GM18498 (cell line): Measurements from ENCODE around the gene HOXB7.

ENCODE experiments used
- ATAC-seq: cut with Tn5 transposase; IDR thresholded peaks from one replicate; pipeline ENCODE4 v1.9.1; 2021; ENCODE audit warnings: mild to moderate bottlenecking, moderate library complexity; ENCODE audit not compliant: unreplicated experiment

HOXB7 gene

DNA sequence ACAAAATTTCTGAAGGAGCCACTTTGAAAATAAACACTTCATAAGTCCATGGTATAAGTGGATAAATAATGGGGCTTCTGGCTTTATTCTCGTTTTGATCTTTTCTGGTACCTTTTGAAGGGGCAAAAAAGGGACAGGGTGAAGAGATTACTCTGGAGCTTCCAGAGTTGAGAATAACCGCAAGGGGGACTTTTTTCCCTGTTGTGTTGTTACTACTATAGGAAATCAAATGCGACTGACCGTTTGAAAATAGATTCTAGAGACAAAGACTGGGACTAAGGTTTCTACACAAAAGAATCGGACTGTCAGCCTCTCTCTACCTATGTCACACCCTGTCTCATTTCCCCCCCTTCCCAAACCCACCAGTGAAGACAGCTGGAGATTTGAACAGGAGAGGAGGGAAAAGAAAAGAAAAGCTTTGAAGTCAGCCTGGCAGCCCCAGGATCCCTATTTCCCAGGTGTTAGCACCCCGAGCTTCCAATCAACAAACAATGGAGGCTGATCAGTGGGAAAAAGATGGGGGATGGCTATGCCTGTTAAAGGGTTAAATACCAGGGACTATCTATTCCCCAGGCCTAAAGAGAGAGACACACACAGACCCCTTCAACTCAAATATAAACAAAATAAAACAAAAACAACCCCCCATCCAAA, 41.0 kb downstream of the HOXB7 start:
- ATAC-seq: no peak

GRCh38 chr17:48569240-48569582, 41.6 kb downstream of the HOXB7 start:
- ATAC-seq: no peak

DNA sequence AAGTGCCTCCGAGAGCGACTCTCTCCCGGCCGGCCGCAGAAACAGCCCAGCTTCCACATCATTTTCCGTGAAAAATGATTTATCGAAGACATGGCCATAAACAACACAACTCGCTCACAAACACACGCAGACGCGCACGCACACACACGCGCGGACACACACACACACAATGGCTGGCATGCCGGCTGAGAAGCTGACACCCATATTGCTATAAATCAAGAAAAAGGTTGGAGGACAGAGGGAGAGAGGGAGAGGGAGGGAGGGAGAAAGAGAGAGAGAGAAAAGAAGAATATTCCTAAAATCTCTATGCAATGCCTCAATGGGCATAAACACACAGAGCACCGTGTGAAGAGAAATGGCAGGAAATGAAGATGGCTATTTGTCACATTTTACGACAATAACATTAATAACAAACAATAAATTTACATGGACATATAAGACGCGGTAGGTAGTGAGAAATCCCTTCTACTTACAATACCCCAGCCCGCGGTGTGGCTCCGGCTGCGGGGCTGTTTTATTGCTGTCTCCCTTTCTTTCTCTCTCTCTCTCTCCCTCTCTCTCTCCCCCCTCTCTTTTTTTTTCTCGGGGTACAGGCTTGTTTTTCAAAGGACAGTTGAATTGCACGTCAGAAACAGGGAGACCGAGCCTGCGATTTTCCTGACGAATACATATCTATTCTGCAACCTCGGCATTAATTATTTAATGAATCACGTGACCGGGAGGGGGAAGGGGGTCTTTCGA, 42.1 kb downstream of the HOXB7 start:
- no peak for ATAC-seq

DNA sequence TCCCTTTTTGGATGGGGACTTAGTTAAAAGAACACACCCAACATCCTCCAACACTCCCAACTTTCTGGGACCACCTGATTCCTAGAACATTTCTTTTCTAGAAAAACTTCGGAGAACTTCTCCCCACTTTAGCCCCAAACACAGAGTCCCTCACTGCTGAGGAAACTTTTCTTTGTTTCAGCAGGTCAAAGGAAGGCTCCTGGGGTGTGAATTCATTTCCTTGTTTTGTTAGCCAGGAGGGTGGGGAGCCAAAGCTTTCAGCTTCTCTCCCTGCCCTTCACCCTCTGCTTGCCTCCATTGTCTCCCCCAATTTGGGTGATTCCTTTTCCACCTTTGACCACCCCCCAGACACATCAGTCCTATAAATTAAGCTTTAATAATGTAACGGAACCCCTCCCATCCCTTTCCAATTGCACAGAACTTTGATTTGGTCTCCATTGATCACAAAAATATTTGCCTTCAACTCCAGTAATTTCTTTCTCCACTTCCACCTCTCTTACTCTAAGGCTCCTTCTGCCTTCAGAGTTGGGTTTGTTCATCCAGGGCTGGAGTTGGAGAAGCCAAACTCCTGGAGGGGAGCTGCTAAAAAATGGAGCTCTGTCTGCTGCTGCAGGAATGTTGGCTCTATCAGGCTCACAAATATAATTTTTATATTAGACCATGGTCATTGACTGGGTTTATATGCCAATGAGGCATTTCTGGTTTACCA, 43.0 kb downstream of the HOXB7 start:
- ATAC-seq: no peak

- ATAC-seq: no peak
Observed at GRCh38 chr17:48567209-48567608, 43.6 kb downstream of the HOXB7 start.

GRCh38 chr17:48566717-48567116, 44.1 kb downstream of the HOXB7 start:
- no peak for ATAC-seq

- no peak for ATAC-seq
Observed at GRCh38 chr17:48565925-48566710, 44.7 kb downstream of the HOXB7 start.

GRCh38 chr17:48565022-48565554, 45.7 kb downstream of the HOXB7 start:
- ATAC-seq: no peak

DNA sequence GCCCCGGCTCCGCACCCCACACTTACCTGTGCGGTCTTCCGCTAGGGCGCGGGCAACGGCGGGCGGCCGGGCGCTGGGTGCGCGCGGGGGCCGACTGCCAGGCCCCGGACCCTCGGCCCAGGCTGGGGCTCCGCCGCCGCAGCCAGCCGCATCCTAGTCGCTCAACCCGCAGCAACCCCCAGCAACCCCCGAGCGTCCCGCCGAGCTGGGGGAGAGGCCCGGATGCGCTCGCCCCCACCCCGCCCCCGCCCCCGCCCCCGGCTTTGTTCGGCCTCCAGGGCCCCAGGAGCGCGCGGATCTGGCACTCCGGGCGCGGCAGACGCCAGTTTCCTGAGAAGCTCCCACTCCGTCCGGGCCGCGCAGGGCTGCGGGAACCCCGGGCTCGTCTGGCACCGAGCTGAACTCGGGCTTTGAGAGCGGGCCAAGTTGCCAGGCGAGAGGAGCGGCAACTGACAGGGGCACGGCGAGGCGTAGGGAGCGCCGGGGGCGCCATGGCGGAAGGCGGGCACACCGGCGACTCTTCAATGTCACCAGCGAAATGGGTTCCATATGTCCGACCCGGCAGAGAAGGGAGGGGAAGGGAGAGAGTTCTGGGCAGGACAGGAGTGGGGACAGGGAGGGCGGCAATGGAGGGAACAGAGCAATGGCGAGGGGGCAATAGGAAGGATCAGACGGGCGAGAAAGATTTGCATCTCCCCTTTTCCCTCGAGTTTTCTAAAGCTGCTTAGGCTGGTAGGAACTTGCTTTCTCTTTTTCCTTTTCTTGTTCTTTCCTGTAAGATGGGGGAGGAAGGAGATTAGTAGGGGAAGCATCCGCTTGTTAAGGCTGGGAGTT, 46.4 kb downstream of the HOXB7 start:
- no peak for ATAC-seq

- ATAC-seq: no peak
Observed at GRCh38 chr17:48563867-48564187, 47.0 kb downstream of the HOXB7 start.

DNA sequence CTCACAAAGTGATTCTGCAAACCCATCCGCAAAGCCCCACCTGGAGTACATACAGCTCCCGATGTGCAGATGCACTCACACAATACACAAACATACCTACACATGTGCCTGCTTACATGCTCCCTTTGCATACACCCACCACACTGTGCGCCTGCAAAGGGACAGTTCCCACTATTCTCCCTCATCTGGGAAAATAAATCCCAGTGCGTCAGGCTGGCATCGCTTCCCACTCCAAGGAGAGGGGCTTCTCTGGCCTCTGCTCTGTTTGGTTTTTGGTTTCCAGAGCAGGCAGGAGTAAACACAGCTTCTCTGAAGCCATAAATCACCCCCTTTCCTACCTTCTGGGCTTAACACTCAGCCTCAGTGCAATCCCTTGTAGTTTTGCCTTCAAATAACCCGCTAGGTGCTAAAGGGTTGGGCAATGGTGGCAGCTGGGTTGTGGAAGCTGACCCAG, 47.4 kb downstream of the HOXB7 start:
- no peak for ATAC-seq

DNA sequence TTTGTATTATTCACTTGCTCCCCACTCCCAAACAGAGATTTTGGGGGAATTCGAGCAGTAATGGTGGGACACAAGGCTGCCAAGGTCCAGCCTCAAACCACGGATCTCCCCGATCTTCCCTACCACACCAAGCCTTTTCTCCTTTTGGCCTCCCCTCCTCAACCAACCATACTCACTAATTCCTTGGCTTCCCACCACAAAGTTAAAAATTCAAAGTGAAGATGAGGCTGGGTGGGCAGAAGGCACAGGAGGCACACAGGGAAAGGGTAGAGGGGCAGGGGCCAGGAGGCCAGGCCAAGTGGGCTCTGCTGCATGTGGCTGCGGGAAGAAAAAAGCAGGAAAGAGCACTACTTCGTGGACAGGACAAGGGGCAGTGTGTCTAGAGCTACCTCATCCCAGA, 47.9 kb downstream of the HOXB7 start:
- ATAC-seq: no peak

- ATAC-seq: peak; percentile 53
Observed at GRCh38 chr17:48561884-48562810, 48.7 kb downstream of the HOXB7 start.

GRCh38 chr17:48559840-48560817, 50.7 kb downstream of the HOXB7 start:
- ATAC-seq: no peak

DNA sequence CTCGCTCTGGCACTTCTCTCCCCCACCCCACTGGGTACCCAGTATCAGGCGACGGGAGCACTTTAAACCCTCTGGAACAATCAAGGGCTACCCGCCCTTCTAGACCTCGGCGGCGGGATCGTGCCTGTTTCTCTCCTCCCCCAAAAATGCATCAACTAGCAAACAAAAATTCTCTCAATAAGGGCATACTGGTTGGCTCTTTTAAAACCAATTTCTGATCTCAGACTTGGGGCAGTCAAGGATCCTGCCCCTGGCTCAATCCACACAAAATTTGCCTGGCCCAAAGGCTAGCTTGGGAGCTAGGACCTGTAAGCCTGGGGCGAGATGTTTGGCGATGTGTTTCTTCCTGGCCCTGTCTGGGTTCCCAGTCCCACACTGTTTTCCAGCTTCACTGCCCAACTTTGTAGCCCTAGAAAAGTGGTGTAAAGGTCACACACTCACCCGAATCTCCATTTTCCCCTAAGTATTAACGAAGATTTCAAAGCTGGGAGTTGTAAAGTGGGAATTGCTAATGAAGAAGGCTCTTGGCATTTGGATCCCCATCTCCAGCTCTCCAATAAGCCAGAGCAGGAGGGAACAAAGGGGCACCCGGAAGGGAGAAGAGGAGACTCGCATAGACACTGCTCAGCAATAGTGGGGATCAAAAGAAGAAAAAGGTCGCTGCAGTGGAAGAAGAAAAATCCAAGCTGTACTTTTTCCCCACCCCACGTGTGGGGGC, 51.5 kb downstream of the HOXB7 start:
- ATAC-seq: no peak

DNA sequence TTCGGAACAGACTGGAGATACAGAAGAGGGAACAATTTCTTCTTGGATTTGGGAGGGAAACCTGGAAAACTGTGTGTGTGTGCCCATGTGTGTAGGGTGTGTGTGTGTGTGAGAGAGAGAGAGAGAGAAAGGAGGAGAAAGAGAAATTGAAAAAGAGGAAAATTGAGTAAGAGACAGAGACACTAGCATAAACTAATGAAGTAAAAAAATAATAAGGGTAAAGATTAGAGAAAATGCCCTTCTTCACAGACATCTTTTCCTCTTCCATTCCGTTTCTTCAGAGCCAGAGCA, 52.0 kb downstream of the HOXB7 start:
- no peak for ATAC-seq

GRCh38 chr17:48558057-48558830, 52.6 kb downstream of the HOXB7 start:
- no peak for ATAC-seq
